WTC11 (cell line): ENCODE data around the gene CLBA1. TPM values are rescaled to one million over a fixed set of nuclear protein-coding genes. Genes with fewer than 3 reads are reported as not detected.

Experiments
- ATAC-seq: fragments of 200-7000 bp; cut with Tn5 transposase; 2 replicates; pipeline ENCODE4 v1.10.0; 2021; ENCODE audit warnings: mild to moderate bottlenecking, moderate library complexity
- CTCF ChIA-PET: fragments of 300-600 bp; sonication (Branson Sonifier 250); formaldehyde crosslinking; loops from one replicate; lab custom pipeline; 2021; ENCODE audit warnings: antibody characterized with exemption; lab: Charles Lee
- POLR2A ChIA-PET: fragments of 350-600 bp; sonication (Branson Sonifier 250); formaldehyde crosslinking; loops from one replicate; lab custom pipeline; 2021; ENCODE audit warnings: antibody characterized with exemption; lab: Charles Lee
- DNase-seq: peaks from one replicate; pipeline ENCODE4 v3.0.0; 2021; ENCODE audit warnings: low spot score
- H3K27ac Mint-ChIP-seq: 2 replicates; pipeline ENCODE4 v1.8.0; 2021; ENCODE audit warnings: mixed read lengths
- H3K27me3 Mint-ChIP-seq: 2 replicates; pipeline ENCODE4 v1.8.0; 2021; ENCODE audit warnings: low read depth, mild to moderate bottlenecking, moderate library complexity, mixed read lengths
- H3K36me3 Mint-ChIP-seq: 2 replicates; pipeline ENCODE4 v1.8.0; 2021; ENCODE audit warnings: mixed read lengths
- H3K4me1 Mint-ChIP-seq: 2 replicates; pipeline ENCODE4 v1.8.0; 2022; ENCODE audit warnings: mixed read lengths
- H3K4me3 Mint-ChIP-seq: 2 replicates; pipeline ENCODE4 v1.8.0; 2021; ENCODE audit warnings: mild to moderate bottlenecking, moderate library complexity, mixed read lengths
- H3K9me3 Mint-ChIP-seq: 2 replicates; pipeline ENCODE4 v1.8.0; 2021; ENCODE audit warnings: mixed read lengths
- CBFB ChIP-seq: sonication (generic); formaldehyde crosslinking; IDR thresholded peaks from 2 replicates; pipeline ENCODE4 v1.8.1; 2022; ENCODE audit warnings: mild to moderate bottlenecking, low read depth, missing genetic modification reagents
- CREB1 ChIP-seq: sonication (generic); formaldehyde crosslinking; IDR thresholded peaks from 2 replicates; pipeline ENCODE4 v1.8.0; 2023; ENCODE audit warnings: mild to moderate bottlenecking, missing genetic modification reagents
- ERG ChIP-seq: fragments of 250-450 bp; sonication (Bioruptor Pico); IDR thresholded peaks from 2 replicates; pipeline ENCODE4 v1.8.0; 2021; ENCODE audit warnings: mild to moderate bottlenecking
- ZNF512 ChIP-seq: sonication (generic); formaldehyde crosslinking; IDR thresholded peaks from 2 replicates; pipeline ENCODE4 v1.8.1; 2022; ENCODE audit warnings: missing genetic modification reagents, borderline replicate concordance
- ZNF532 ChIP-seq: fragments of 250-450 bp; sonication (Bioruptor Pico); IDR thresholded peaks from 2 replicates; pipeline ENCODE4 v1.9.0; 2021; ENCODE audit warnings: mild to moderate bottlenecking, borderline replicate concordance
- total RNA-seq: library from RNA; stranded (reverse); gene quantifications from 3 replicates; pipeline ENCODE4 v1.2.3, GENCODE V29; 2021
- TF ChIP-seq, protein P1 (sequence below): fragments of 250-450 bp; sonication (Bioruptor Pico); IDR thresholded peaks from 2 replicates; pipeline ENCODE4 v1.9.0; 2021; ENCODE audit warnings: mild to moderate bottlenecking
- TF ChIP-seq, protein P2 (sequence below): sonication (generic); formaldehyde crosslinking; IDR thresholded peaks from 2 replicates; pipeline ENCODE4 v1.8.0; 2022; ENCODE audit warnings: missing genetic modification reagents

CLBA1 gene
- total RNA-seq, 1 experiment from 2014 or later = 3.8 TPM

DNA sequence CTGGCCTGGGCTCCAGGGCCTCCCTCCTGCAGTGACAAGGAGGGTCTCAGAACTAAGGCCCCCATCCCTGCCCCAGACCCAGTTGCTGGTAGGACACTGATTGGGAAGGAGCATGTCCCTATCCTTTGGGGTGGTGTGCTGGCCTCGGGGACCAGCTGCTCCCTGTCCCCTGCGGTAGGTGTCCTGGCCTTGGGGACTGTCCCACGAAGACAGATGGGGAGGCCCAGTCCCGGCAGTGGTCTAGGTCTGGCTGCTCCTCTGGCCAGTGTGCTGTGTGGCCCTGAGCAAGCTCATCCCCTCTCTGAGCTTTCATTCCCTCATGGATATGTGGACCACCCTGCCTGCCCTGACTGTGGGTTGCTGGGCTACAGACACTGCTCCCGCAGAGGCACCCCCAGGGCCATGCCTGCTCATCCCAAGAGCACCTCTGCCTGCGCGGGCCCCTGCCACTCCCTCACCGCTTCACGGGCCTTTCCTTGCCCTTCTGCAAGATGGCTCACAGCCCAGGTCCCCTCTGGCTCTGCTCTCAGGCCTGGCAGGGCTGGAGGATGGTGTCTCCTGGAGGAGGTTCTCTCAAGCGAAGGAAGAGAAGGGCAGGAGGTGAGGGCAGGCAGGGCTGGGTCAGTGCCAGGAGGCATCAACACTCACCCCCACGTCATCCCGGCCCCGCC, 19.9 kb upstream of the CLBA1 start (continued):
- TF ChIP-seq ERG (no peak), CBFB (CRISPR knock-in tag) (no peak), ZNF512 (no peak)

DNA sequence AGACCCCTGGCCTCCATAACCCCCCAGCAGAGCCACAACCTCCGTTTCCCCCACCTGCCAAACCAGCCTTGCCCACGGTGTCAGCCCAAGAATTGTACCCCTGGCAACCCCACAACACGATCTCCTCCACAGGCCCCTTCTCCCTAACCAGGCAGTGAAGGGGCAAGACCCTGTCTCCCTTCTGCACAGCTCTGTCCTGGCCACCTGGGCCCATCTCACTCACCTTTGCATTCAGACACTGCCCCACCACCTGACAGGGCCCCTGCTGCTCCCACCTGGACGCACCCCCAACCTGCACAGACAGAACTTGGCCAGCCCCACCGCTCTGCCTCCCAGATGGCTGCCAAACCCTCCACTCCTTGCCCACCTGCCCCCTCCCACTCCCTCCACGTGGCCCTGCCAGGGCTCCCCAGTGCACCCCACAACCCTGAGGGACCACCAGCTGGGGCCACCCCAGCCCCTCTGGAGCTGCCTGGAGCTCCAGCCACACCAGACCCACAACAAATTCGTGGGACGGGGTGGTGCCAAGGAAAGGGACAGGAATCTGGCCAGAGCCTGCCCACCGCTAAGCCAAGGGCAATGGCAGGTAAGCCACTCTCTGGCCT, 19.2 kb upstream of the CLBA1 start:
- ATAC-seq = no peak

DNA sequence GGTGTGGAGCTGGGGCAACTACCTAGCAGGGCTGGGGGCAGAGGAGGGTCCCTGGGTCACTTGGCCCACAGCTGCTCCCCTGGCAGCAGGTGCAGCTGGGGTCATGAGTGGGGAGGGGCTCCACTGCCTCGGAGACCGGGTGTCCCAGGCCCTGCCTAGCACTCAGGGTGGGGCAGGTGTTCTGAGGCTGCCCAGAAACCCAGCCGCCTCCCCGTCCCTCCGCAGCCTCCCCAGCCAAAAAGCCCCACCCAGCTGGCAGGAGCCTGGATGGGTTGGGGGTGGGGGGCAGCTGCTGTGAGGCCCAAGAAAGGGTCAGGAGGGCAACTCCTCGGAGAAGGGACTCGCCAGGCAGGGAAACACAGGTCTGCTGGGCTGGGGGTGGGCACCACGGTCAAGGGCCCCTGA, 18.6 kb upstream of the CLBA1 start:
- Mint-ChIP-seq H3K4me1 (peaks cover 6% of the 10 kb centered on the region), H3K36me3 (no peaks in the 10 kb centered on the region), H3K9me3 (no peaks in the 10 kb centered on the region), H3K27me3 (peaks cover 2% of the 10 kb centered on the region; the same call in 1 of the 2 replicates), H3K27ac (no peak overlapping the region), H3K4me3 (no peak overlapping the region; the same call in 1 of the 2 replicates)
- ATAC-seq (no peak), DNase-seq (no peak)
- CTCF ChIA-PET = interaction anchor here (1.2 to 4.3 kb wide), 5 partner anchors 9 to 123 kb away, joined by 6 to 39 read pairs (median 8); no protein-coding TSS in a partner anchor
- POLR2A ChIA-PET = no interaction called here
- TF ChIP-seq, protein P1, sequence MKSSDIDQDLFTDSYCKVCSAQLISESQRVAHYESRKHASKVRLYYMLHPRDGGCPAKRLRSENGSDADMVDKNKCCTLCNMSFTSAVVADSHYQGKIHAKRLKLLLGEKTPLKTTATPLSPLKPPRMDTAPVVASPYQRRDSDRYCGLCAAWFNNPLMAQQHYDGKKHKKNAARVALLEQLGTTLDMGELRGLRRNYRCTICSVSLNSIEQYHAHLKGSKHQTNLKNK (CRISPR knock-in tag) = no peak
- no peak for TF ChIP-seq ZNF532 (CRISPR knock-in tag)

More for the DNA sequence above, 19.2 kb upstream of the CLBA1 start:
- no peak for DNase-seq
- TF ChIP-seq CREB1 (CRISPR knock-in tag) = no peak
- TF ChIP-seq, protein P2, sequence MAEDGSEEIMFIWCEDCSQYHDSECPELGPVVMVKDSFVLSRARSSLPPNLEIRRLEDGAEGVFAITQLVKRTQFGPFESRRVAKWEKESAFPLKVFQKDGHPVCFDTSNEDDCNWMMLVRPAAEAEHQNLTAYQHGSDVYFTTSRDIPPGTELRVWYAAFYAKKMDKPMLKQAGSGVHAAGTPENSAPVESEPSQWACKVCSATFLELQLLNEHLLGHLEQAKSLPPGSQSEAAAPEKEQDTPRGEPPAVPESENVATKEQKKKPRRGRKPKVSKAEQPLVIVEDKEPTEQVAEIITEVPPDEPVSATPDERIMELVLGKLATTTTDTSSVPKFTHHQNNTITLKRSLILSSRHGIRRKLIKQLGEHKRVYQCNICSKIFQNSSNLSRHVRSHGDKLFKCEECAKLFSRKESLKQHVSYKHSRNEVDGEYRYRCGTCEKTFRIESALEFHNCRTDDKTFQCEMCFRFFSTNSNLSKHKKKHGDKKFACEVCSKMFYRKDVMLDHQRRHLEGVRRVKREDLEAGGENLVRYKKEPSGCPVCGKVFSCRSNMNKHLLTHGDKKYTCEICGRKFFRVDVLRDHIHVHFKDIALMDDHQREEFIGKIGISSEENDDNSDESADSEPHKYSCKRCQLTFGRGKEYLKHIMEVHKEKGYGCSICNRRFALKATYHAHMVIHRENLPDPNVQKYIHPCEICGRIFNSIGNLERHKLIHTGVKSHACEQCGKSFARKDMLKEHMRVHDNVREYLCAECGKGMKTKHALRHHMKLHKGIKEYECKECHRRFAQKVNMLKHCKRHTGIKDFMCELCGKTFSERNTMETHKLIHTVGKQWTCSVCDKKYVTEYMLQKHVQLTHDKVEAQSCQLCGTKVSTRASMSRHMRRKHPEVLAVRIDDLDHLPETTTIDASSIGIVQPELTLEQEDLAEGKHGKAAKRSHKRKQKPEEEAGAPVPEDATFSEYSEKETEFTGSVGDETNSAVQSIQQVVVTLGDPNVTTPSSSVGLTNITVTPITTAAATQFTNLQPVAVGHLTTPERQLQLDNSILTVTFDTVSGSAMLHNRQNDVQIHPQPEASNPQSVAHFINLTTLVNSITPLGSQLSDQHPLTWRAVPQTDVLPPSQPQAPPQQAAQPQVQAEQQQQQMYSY (CRISPR knock-in tag) = no peak
- Mint-ChIP-seq H3K4me1 (peaks cover 6% of the 10 kb centered on the region), H3K36me3 (no peaks in the 10 kb centered on the region), H3K27ac (no peak overlapping the region), H3K27me3 (peaks cover 2% of the 10 kb centered on the region; the same call in 1 of the 2 replicates), H3K9me3 (no peaks in the 10 kb centered on the region), H3K4me3 (no peak overlapping the region)
- ChIA-PET CTCF (no interaction called here), POLR2A (no interaction called here)
